ENCODE measurements around the gene SMYD2. TPM values are rescaled to one million over a fixed set of nuclear protein-coding genes. Genes with fewer than 3 reads are reported as not detected.

Gene SMYD2
- total RNA-seq, 1 experiment from 2014 or later: 6.4 TPM

GRCh38 chr1:214248311-214249085, 32.5 kb upstream of the SMYD2 start:
- DNase-seq (ENCODE audit: low spot score) (no peak), ATAC-seq (no peak)
- Mint-ChIP-seq H3K9me3 (no peaks in the 10 kb centered on the region), H3K36me3 (no peaks in the 10 kb centered on the region), H3K27me3 (ENCODE audit: low read depth) (no peaks in the 10 kb centered on the region), H3K4me1 (peaks cover 20% of the 10 kb centered on the region), H3K4me3 (no peak overlapping the region), H3K27ac (no peak overlapping the region)
- ChIA-PET POLR2A (no interaction called here), CTCF (interaction anchor here (1.4 to 2.2 kb wide), 3 partner anchors 34 to 85 kb away, joined by 4 to 8 read pairs (median 6); no protein-coding TSS in a partner anchor)
- TF ChIP-seq CBFB (CRISPR knock-in tag; IDR thresholded peaks at IDR 0.05; ENCODE audit: low read depth): no peak
- no peak for TF ChIP-seq FOXJ3 (CRISPR knock-in tag; IDR thresholded peaks at IDR 0.05; ENCODE audit: borderline replicate concordance)
- no peak for TF ChIP-seq TEAD4 (CRISPR knock-in tag; IDR thresholded peaks at IDR 0.05)
- no peak for TF ChIP-seq ZBTB21 (CRISPR knock-in tag; IDR thresholded peaks at IDR 0.05; ENCODE audit: borderline replicate concordance)
- TF ChIP-seq ZNF512 (CRISPR knock-in tag; IDR thresholded peaks at IDR 0.05; ENCODE audit: borderline replicate concordance): no peak
- no peak for TF ChIP-seq FOXP1 (CRISPR knock-in tag; IDR thresholded peaks at IDR 0.05; ENCODE audit: borderline replicate concordance)
- TF ChIP-seq AFF4 (CRISPR knock-in tag; IDR thresholded peaks at IDR 0.05; ENCODE audit: borderline replicate concordance): no peak
- no peak for TF ChIP-seq ZNF671 (CRISPR knock-in tag; IDR thresholded peaks at IDR 0.05)
- no peak for TF ChIP-seq HMGA2 (CRISPR knock-in tag; IDR thresholded peaks at IDR 0.05)
- TF ChIP-seq ERG (CRISPR knock-in tag; IDR thresholded peaks at IDR 0.05): no peak
- TF ChIP-seq ZSCAN18 (CRISPR knock-in tag; IDR thresholded peaks at IDR 0.05): no peak
- TF ChIP-seq, protein P1, sequence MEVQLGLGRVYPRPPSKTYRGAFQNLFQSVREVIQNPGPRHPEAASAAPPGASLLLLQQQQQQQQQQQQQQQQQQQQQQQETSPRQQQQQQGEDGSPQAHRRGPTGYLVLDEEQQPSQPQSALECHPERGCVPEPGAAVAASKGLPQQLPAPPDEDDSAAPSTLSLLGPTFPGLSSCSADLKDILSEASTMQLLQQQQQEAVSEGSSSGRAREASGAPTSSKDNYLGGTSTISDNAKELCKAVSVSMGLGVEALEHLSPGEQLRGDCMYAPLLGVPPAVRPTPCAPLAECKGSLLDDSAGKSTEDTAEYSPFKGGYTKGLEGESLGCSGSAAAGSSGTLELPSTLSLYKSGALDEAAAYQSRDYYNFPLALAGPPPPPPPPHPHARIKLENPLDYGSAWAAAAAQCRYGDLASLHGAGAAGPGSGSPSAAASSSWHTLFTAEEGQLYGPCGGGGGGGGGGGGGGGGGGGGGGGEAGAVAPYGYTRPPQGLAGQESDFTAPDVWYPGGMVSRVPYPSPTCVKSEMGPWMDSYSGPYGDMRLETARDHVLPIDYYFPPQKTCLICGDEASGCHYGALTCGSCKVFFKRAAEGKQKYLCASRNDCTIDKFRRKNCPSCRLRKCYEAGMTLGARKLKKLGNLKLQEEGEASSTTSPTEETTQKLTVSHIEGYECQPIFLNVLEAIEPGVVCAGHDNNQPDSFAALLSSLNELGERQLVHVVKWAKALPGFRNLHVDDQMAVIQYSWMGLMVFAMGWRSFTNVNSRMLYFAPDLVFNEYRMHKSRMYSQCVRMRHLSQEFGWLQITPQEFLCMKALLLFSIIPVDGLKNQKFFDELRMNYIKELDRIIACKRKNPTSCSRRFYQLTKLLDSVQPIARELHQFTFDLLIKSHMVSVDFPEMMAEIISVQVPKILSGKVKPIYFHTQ (CRISPR knock-in tag; IDR thresholded peaks at IDR 0.05): no peak
- TF ChIP-seq STAT6 (CRISPR knock-in tag; conservative IDR thresholded peaks at IDR 0.05; ENCODE audit: low read depth): no peak
- TF ChIP-seq, protein P2, sequence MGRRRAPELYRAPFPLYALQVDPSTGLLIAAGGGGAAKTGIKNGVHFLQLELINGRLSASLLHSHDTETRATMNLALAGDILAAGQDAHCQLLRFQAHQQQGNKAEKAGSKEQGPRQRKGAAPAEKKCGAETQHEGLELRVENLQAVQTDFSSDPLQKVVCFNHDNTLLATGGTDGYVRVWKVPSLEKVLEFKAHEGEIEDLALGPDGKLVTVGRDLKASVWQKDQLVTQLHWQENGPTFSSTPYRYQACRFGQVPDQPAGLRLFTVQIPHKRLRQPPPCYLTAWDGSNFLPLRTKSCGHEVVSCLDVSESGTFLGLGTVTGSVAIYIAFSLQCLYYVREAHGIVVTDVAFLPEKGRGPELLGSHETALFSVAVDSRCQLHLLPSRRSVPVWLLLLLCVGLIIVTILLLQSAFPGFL (CRISPR knock-in tag; IDR thresholded peaks at IDR 0.05; ENCODE audit: borderline replicate concordance): no peak
- TF ChIP-seq MXD4 (CRISPR knock-in tag; IDR thresholded peaks at IDR 0.05; ENCODE audit: borderline replicate concordance): no peak
- no peak for TF ChIP-seq ESRRA (CRISPR knock-in tag; IDR thresholded peaks at IDR 0.05; ENCODE audit: borderline replicate concordance)
- no peak for TF ChIP-seq ZNF396 (CRISPR knock-in tag; IDR thresholded peaks at IDR 0.05; ENCODE audit: borderline replicate concordance)
- TF ChIP-seq ZNF219 (CRISPR knock-in tag; IDR thresholded peaks at IDR 0.05; ENCODE audit: borderline replicate concordance): no peak
